Colon (tissue), 2 donors: ENCODE results near the gene ARNT2.

ENCODE experiments used
- FAIRE-seq: peaks from 2 replicates; lab custom pipeline; 2012; peaks lifted over from hg19 to GRCh38; lab: Jason Lieb, UNC
- donor health status: control.
- donor health status: control.

ARNT2 gene

DNA sequence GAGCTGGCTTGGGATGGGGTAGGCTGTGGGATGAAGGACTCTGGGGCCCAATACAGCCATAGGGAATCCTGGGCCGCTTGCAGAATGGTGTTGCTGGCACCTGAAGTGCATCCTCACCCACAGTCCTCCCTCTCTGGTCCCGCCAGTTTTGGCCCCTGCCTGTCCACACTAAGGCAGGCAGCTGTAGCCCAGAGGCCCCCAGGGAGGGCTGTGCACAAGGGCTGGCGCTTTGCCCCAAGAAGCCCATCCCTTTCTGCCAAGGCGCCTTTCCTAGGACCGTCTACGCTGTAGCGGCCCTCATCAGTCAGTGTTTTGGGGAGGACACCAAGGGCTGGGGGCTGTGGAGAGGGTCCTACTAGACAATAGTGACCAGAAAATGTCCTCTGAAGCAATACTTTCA, 174.7 kb downstream of the ARNT2 start:
- FAIRE-seq = no peak

DNA sequence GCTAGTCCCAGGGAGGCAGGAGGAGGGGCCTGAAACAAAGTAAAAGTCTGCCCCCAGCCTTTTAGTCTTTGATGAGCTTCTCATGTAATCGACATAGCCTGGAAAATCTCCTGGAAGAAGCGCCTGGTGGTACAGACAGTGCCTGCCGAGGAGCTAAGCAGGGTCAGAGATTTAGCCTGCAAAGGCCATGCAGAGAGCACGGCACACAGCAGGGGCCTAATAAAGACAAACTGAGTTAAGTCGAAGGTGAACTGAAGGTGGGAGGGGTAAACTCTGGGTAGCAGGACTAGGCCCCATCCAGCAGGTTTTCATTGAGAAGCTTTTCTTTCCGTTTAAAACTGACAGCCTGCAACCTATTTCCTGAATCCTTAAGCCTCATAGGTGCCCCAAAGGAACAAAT, 175.4 kb downstream of the ARNT2 start:
- FAIRE-seq = no peak

DNA sequence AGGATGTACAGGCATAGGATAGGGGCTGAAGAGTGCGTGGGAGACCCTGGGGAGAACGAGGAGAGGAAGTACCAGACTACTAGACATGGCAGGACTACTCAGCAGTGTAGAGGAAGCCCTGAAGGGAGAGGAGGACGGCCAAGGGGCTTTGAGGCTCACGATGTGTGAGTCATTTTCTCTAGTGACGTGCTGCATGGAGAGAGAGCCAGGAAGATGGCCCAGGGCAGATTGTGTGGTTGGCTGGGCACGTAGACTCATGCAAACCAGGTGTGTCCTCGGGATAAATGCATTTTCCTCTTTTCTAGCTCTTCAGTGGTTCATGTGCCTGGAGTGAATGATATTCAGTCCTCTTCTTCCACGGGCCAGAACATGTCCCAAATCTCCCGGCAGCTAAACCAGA, 175.9 kb downstream of the ARNT2 start:
- FAIRE-seq = no peak

DNA sequence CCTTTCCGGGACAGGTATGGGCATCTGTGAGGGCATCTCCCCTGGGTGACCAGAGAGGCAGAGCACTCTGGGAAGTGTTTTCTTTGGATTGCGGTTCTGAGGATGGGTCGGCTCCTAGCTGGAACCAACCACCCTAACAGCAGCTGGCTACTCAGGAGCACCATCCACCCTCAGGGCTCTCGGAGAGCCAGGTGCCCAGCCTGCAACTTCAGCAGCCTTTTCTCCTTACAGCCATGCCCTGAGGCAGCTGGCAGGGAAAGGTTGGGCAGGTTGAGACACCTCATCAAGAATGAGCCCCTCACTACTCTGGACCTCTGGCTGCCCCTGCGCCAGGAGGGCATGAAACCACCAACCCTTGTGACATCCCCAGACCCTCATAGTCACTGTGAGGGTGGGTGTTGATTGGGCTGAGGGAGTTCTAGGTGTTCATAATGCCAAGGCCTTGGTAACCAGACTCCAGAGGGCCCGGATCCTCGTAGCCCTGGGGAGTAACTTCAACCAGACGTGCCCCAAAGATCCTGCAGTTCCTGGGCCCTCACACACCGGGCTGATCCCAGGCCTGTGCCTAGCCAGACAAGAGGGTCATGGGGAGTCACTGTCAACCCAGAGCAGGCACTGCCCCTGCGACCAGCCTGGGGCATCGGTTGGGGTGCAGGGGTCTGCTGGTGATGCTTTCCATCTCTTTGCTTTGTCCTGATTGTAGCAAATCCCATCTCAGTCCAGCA, 176.5 kb downstream of the ARNT2 start:
- no peak for FAIRE-seq

DNA sequence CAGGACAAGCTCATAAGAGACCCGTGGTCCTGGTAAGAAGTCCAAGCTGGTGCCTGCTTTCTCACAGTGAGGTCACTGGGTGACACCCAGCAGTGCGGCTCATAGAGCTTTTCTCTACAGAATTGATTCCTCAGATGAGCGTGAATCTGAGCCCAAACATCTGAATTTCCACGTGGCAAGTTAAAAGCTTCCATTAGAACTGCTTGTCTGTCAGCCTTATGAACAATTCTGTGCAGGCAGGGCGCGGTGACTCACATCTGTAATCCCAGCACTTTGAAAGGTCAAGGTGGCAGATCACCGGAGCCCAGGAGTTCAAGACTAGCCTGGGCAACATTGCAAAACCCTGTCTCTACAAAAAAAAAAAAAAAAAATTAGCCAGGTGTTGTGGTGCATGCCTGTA, 177.8 kb downstream of the ARNT2 start:
- no peak for FAIRE-seq

DNA sequence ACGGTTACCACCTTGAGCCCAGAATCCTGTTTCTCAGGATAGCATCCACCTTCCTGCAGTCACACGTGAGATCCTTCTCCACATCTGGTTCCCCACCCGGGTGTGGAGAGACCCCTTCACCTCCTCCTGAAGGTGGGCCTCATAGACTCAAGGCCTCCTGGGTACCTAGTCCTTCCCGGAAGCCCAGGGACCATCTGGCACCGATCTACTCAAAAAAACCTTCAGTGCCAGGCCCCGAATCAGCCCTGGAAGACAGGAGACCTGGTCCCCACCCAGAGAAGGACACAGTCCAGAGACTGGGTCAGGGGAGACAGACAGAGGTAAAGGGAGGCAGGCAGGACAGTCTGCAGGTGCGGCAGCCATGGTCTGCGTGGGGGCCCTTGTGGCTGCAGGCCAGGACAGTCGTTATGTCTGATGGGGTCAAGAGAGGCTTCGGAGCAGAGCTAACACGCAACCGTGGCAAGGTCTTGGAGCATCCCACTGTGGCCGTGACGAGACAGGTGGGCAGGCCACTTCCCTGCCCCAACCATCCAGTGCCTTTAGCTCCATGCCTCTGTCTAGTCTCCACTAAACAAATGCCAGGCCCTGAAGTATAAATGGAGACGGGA, 178.7 kb downstream of the ARNT2 start:
- FAIRE-seq = no peak

DNA sequence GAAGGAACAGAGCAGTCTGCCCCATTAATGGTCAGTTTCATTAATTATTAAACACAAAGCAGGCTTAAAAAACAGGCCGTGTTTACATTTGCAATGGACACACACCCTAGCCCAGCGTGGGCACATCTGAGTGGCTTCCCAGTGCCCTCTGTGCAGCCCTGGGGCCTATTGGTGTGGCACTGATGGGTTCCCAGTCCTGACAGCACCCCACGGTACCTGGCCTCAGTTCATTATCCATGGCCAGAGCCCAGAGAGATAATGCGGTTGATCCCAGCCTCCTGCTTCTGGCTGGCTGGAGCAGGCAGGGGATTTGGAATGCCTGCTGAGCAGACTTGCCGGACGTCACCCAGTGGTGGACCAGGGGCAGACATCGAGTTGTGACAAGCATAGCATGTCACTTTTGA, 180.4 kb downstream of the ARNT2 start:
- FAIRE-seq = no peak

DNA sequence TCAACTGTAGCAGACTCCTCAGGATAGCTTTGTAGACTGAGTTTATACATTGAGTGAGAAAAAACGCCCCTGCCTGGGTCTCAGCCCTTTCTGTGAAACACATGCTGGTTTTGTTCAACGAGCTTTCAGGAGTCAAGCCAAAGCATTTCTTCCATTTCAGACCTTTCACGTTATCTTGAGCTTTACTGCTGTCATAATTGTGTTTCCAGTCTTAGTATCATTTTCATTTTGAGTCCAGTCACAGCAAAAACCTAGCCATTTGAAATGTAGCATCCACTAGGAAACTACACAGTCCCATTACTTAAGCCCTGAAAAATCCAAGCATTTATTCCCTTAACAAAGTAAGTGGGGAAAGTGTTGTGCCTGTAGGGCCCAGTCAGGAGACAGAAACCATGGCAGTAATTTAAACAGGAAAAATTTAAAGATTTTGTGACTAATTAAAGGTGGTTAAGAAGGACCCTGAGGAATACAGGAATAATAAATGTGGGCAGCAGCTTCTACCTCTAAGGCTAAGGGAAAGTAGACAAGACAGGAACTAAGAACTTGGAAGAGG, 180.9 kb downstream of the ARNT2 start:
- no peak for FAIRE-seq

DNA sequence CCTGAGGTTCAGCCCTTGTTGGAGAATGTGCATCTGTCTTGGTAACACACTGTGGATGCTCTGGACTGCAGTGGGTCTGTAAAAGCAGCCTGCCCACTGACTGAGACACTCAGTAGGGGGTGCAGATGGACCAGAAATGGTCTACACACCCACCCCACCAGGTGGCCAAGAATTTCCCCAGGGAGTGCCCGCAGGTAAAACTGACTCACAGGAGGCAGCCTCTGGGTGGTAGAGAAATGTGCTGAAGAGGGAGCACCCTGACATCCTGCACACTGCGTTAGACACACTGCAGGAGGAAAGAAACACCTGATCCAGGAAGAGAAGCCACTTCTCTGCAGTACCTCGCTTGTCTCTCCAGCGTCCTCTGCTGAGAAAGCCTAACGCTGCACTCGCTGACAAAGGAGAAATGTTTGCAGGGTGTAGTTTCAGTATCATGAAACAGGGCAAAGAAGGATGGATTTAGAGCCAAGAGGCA, 181.4 kb downstream of the ARNT2 start:
- FAIRE-seq = no peak

DNA sequence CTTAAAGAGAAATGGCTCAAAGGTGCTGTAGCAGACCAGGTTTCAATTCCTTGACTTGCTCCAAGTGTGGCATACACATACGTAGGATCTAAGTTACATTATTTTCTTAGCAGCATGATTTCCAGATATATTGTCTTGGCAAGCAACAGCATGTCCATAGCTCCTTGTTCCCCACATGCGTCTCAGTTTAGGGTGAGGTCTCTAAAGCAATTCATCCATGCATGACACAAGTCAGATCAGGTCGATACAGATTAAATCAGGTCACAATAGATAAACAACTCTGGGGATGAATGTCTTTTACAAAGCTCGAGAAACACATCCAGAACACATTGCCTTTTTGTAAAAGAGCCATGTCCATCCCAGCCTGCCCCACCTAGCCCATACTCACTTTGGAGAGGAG, 182.0 kb downstream of the ARNT2 start:
- FAIRE-seq = no peak

DNA sequence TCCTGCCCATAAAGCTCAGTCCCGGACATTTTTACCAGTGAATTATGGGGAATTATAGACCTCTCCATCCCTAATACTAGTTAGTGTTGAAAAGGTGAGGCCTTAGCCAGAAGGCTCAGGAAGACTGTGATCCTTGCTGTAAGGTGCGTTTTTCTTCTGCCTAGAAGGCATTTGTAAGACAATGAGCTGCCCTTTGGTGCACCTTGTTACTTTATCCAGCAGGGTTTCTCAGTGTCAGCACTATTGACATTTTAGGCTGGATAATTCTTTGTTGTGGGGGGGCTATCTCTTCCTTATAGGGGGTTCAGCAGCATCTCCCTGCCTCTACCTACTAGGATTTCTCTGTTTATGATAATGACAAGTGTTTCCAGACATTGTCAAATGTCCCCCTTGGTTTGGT, 182.8 kb downstream of the ARNT2 start:
- FAIRE-seq = no peak

DNA sequence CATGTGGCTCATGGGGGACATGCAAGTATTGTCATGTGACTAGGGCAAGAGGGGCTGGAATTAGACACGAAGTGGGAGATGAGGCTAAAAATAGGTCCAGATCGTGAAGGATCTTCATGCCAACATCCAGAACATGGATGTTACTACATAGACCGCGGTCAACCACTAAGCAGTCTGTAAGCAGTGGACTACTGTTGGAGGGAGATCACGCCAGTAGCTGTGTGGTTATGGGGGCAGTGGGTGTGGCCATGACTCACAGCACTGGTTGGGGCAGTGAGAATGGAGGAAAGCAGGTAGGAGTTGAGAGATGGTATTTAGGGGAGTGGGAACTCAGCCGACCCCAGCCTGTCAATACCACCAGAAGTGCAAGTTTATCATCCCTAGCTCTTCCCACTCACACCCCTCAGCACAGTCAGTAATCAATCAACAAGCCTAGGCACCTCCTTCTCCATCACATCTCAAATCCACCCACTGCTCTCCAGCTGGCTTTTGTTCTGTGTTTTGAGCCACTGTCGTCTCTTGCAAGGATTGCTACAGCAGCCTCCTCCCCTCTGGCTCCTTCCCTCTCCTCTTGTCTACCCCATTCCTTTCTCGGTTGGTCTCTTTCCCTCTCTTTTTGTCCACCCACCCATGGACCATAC, 183.8 kb downstream of the ARNT2 start:
- FAIRE-seq = no peak

DNA sequence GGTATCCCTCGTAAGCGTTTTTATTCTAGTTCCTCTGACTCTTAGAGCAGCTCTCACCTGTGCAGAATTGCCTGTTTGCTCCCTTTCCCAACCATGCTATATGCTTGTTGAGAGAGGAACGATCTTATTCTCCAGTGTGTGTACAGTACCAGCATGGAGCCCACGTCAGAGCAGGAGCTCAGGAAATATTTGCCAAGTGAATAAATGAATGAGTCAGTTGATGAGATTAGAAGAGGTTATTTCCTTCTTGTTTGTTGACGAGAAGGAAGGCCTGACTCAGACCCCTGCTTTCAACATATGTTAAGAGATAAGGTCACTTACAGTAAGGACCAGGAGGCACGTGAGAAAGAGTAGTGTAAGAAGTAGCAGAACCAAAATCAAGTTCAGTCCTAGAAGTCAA, 184.6 kb downstream of the ARNT2 start:
- FAIRE-seq = no peak

DNA sequence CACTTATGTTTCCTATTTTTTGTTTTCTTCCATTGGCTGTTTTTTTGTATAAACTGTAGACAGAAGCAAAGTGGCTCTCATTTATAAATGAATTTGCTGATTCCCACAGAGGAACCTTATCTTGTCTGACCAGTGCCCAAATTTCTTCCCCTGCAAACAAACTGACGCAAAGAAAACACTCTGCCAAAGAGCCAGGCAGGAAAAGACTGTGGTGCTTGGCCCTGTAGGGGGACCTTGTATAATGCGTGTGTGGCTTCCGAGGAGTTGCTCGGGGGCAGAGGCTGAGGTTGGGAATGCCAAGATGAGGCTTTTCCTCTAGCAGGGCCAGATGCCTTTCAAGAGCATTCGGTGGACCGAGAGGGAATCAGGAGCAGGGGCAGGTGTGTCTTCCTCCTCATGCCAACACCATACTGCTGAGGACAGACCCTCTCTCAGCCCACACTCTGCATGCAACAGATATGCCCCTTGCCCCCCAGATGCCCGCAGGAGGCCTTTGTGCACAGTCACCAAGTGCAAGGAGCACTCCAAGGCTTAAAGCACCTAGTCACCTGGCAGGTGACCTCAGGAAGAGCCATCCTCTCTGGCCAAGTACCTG, 186.7 kb downstream of the ARNT2 start:
- no peak for FAIRE-seq

DNA sequence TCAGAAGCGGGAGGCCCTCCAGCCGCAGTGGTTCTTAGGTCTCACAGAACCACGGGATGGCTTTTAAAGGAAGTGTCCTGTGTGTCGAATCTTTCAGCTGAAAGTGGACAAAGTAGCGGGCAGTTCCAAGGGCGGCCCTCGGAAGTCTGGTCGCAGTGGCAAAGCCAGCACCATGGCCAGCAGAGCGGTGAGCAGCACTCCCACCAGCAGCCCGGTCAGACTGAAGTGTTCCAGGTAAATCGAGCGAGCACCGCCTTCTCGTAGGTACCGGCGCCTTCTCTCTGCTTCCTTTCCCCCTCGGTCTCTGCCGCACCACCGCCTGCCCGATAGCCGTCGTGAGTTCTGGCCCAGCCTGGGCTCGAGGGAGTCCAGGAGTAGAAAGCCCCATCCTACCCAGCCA, 187.3 kb downstream of the ARNT2 start:
- FAIRE-seq = no peak

DNA sequence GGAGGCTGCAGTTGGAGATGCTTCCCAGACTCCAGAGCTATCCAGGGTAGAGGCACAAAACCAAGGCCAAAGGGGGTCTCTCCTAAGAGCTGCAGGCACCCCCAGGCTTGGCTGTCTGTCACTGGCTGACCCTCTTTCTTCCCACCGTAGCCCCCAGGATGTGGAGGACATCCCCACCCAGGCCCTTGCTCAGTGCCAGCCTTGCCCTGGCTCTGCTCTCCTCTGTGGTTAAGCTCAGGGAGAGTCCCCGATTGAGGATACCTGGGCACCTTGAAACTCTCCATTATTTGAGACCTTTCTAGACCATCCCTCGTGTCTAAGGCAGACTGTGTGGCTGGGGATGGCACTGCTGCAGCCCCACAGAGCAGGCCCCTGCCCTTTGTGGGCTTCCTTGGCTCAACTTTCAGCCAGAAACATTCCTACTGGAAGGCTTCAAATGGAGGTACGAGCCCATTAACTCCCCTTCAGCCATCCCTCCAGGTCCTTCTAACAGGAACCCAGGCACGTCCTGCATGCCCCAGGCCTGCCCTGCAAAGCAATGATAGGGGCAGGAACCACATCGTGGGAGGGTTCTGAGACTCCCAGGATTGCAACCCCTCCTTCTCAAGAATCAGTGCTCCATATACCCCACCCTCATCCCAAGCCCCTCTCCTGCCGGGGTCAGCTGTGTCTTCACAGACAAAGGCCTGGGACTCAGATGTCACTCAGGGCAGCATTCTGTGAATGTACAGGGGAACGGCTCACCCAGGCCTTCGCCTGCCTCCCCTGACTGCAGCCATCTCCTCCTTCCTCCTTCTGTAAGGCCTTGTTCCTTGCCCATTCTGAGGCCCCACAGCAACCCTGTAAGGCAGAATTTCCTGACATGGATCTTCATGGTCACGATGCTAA, 188.0 kb downstream of the ARNT2 start:
- no peak for FAIRE-seq

DNA sequence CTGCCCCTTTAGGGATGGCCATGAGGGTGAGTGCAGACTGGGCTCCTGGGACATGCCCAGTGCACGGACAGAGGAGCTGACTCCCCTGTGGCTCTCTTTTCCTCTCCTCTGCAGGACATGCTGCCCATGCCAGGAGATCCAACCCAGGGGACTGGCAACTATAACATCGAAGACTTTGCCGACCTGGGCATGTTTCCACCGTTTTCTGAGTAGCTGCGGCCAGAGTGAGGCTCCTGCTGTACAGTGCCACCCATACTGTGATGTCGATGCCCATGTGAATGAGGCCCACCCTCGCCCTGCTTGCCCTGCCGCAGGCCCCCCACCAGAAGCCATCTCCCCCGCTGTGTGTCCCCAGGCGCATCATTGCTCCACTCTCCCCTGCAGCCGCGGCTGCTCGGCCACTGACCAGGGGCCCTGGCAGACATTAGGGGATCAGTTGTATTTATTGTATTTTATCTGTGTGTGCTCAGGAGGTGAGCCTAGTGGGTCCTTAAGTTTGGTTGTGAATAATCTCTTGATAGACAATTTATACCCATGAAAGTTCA, 189.4 kb downstream of the ARNT2 start:
- no peak for FAIRE-seq

DNA sequence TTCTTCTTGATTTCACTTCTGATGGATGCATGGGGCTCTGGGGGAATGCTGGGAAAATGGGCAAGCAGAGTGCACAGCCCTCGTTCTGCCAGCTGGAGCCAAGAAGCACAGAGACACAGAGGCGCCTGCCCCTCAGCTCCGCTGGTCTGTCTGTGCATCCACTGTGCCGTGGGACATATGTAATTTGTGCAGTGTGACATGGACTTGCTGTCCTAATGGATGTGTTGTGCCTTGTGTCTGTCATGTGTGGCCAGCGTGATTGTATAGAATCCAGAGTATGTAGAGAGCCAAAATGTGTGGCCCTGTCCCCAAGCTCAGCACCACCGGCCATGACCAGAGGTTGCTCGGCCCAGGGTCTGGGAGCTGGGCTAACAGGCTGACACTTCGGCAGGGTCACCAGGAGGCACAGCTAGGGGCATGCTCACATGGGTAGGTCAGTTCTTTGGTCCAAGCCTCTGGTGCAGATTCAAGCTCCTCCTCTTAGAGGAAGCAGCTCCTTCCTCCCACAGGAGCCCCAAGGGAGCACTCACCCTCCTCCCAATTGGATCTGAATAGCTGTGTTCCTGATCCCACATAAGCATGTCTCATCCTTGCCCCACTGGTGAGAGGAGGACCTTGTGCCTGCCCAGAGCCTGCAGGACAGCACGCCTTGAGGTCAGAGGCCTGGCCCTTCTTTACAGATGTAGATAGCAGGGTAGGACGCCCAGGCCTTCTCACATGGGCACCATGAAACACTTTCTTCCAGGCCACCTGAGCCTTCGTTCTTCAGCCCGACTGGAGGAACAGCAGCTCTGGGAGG, 190.1 kb downstream of the ARNT2 start:
- no peak for FAIRE-seq

DNA sequence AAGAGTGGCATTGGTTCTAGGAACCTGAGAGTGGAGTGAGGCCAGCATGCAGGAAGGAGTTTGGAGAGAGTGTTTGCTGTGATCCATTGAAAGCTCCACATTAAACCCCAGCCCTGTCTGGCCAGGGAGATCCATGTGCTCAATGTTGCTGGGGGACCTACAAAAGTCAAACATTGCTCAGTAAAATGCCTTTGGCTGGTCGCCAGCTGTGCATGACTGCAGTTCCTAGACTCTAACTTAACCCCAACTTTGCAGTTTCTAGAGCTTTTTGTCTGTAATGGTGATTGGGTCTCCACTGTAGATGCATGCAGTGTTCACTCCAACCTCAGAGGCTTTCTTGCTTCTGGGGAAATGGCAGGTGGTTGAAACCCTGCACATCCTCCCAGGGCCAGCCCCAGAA, 191.2 kb downstream of the ARNT2 start:
- FAIRE-seq = no peak

DNA sequence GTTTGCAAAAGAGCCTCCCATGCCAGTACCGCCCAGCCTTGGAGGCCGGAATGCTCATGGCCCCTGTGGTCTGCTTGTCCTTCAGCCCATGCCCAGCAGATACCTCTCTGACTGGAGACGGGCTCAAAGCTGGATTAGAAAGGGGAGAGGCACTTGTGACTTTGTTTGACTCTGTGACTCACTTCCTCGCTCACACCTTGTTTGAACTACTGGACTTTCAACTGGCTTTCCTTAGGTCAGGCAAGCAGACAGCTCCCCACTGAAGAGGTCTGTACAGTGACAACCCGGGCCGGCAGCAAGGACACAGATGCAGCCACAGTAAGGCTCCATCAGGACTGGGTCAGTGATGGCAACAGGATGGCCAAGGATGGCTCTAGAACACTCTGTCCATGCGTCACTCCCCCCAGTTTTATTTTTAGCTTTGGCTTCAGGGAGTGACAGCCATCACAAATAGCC, 192.4 kb downstream of the ARNT2 start:
- no peak for FAIRE-seq

DNA sequence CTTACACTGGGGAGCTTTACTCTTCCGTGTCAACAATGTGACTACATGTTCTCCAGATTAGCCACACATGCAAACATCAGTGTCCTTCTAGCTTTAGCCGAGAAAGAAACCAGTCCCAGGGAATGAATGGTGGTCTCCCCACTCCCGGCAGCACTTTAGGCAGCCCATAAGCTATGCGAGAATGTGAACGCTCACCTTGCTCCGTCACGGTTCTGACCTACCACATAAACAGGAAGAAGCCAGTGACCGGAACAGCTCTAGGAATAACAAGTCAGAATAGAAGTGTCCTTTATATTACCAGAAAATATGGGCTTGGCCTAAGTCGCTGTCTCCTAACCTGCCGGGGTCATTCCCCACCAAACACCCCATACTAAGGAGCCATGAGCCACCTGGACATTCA, 192.9 kb downstream of the ARNT2 start:
- FAIRE-seq = no peak
